Hepatic stellate cell (primary cell): ENCODE results near the gene TEX13D.

ENCODE experiments used
- DNase-seq: peaks from one replicate; pipeline ENCODE4 v3.0.0; 2011; ENCODE audit warnings: low spot score

TEX13D gene

GRCh38 chrX:124348182-124348581 lies 15.7 kb downstream of the TEX13D start:
- no peak for DNase-seq

GRCh38 chrX:124348885-124349453 lies 16.5 kb downstream of the TEX13D start:
- no peak for DNase-seq

- no peak for DNase-seq
These were observed 22.2 kb downstream of the TEX13D start for GRCh38 chrX:124354648-124355047.

- no peak for DNase-seq
These were observed 26.4 kb downstream of the TEX13D start for GRCh38 chrX:124358800-124359383.

- no peak for DNase-seq
These were observed 29.6 kb downstream of the TEX13D start for GRCh38 chrX:124362072-124362471.

- no peak for DNase-seq
These were observed 30.3 kb downstream of the TEX13D start for GRCh38 chrX:124362761-124363160.

GRCh38 chrX:124369722-124370121 lies 37.3 kb downstream of the TEX13D start:
- no peak for DNase-seq

GRCh38 chrX:124373348-124373747 lies 40.9 kb downstream of the TEX13D start:
- DNase-seq, result no peak

- DNase-seq, result no peak
These were observed 46.2 kb downstream of the TEX13D start for GRCh38 chrX:124378643-124379042.

- no peak for DNase-seq
These were observed 50.9 kb downstream of the TEX13D start for GRCh38 chrX:124383354-124383753.

- DNase-seq, result no peak
These were observed 53.9 kb downstream of the TEX13D start for GRCh38 chrX:124386401-124386800.
